Measurements from ENCODE around the gene MED12L.
"Not testable (repeated sequence)": the region's sequence is repeated elsewhere in the genome, so short reads cannot be mapped to it uniquely, and the experiment has no call there.

MED12L gene

DNA sequence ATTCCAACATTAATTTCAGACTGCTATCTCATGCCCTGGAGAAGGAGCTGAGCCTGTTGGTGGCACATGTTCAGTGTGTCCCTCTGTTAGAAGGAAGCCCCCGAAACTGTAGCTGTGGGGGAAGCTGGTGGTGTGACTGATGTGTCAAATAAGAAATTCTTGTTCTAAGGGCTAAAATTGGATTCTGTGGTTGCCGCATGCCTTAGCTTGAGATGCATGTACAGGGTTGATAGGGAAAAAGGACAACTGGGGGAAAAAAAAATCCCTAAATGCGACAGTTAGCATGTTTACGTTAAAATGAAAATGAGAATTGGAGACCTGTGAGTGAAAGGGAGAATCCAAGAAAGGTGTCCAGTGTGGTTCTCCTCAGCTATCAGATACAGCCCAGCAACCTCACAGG, 58.6 kb downstream of the MED12L start:
- no peak for DNase-seq

DNA sequence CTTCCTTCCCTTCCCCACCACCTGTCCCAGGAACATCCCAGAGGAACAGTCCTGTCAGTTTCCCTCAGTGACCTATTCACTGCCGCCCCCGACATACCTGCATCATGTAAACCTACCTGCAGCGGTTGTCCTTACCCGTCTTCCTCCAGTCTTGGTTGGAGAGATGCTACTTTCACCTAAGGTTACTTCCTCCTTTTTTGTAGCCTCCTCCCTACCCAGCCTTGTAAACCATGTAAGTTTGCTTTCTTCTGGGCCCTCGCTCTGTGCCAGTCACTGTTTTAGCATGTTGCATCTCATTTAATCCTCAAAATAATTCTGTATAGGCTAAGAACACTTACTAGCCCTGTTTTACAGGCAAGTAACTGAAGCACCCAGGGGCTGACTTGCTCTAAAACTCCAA, 59.3 kb downstream of the MED12L start:
- DNase-seq: no peak

DNA sequence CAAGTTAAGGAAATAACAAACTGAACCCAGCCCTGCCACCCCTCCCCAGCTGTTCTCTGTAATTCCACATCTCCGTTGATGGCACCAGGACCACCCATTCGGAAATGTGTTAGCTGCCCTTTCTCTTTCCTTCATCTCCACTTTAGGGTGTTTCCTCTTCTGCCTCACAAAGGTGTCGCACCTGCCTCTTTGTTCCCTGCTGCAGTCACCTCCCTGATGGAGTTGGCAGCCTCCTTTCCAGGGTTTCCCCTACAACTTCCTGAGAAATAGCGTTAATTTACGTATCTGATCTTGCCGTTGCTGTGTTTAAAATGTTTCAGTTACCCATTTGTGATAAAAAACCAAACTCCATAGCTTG, 60.2 kb downstream of the MED12L start:
- no peak for DNase-seq

DNA sequence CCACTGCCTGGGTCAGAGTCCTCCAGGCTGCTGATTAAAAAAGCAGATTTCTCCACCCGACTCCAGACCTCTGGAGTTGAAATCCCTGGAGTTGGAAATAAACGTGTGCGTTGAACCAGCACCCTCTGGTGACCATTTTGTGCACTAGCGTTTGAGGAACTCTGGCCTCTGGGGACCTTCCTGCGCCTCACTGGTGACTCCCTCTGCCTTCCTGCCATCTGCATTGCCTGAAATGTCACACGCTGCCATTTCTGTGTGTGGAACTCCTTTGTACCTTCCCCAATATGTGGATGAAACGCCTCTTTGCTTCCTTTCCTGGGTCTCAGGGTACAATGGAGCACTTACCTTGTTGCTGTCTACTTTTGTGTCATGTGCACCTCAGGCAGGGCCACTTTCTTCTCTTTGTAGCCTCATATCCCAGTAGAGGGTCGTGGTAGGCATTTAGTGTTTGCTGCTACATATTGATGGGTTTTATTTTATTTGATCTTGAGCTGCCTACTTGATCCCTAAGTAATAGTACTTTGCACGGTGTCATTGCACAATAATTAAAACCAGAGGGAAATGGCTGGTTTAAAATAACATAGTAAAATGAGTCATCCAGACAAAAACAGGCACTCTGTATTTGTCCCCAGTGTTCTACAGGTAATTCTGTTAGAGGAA, 60.7 kb downstream of the MED12L start:
- peak; percentile 53 for DNase-seq

DNA sequence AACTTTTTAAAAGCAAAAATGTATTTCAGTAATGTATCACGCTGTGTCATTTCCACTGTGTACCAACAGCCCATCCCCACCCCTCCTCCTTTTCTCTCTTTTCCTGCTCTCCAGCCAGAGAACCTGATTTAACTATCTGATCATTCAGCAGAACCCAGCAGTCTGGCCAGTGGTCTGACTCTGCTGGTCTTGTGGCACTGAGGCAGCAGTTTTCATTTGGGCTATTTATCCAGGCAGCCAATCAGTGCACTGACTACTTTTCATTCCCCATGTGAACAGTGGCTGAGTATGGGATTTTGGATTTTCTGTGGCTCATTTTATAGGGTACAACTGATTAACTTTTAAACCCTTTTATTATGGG, 61.2 kb downstream of the MED12L start:
- no peak for DNase-seq

DNA sequence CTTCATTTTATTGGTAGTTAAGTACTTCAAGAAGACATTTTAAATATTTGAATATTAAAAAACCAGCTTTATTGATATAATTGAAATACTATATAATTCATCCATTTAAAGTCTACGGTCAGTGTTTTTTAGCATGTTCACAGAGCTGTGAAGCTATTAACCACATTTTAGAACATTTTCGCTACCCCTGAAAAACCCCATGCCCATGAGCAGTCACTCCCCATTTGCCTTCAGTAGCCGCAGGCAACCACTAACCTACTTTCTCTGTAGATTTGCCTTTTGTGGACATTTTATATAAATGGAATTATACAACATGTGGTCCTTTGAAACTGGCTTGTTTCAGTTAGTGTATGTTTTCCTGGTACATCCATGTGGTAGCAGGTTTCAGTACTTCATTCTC, 61.8 kb downstream of the MED12L start:
- no peak for DNase-seq

DNA sequence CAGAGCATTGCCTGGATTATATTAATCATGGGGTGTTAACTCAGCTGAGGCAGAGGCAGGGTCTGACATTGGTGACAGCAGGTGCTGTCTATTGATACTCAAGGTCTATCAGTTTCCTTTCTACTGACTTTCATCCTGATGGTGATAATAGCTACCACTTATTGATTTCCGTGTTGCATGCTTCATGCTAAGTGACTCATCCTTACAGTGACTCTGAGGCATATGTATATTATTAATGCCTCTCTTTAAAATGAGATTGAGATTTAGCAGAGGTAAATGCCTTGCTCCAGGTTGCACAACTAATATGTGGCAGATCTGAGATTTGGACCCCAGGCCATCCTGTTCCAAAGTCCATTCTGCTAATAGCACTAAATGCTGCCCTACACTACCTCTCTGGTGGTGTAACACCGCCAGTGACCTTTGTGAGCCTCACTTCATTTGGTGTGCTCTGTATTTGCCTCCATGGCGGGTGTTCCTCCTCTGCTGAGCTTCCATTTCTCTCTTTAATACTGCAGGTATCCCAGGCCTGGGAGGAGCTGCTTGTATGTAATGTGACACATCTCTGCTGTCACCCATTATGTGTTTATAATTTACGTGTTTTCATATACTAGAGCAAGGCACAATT, 67.1 kb downstream of the MED12L start:
- DNase-seq: no peak

DNA sequence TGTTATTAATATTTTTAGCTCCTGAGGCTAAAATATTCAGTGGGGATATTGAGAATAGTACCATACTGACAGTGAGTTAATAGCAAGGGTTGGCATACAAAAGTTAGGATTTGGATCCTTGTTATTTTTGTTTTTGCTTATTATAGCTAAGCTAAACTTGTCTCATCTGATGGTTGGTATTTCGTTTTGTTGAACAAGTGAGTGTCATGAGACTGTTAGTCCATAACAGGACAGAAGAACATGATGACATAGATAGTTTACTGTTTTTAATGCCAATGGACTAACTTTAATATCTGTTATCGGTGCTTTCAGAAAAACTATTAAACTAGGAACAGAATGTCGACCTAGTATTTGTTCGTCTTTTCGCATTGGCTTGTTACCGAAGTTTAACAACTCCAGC, 69.1 kb downstream of the MED12L start:
- DNase-seq: no peak

DNA sequence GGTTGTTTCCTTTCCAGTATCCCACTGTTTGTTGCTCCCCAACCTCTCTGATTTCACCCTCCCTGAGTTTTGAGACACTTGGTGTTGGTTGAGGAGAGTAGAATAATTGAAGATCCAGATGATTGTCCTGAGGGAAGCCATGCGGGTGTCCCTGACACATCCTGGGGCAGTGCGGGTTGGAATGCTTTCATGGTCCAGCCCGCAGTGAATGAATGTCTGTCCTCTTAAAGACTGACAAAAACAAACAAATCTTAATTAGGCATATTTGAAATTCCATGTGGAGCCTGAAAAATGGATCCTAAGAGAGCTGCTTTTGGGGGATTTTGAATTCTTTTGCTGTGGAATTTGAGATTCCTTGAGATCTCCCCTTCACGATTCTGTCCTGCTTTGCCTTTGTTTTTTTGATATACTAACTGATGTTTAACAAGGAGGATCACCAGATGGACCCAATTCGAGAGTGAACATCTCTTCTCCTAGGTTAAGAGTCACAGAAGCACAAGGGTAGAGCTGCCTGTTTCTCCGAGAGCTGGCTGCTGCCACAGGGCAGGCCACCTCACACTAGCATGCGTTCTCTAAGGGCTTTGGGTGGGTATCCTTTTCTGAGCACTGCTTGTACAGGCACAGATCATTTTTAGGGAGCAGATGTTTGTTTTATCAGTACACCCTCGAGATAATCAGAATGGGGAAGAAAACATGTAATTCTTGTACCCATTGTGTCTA, 70.1 kb downstream of the MED12L start:
- DNase-seq: no peak

DNA sequence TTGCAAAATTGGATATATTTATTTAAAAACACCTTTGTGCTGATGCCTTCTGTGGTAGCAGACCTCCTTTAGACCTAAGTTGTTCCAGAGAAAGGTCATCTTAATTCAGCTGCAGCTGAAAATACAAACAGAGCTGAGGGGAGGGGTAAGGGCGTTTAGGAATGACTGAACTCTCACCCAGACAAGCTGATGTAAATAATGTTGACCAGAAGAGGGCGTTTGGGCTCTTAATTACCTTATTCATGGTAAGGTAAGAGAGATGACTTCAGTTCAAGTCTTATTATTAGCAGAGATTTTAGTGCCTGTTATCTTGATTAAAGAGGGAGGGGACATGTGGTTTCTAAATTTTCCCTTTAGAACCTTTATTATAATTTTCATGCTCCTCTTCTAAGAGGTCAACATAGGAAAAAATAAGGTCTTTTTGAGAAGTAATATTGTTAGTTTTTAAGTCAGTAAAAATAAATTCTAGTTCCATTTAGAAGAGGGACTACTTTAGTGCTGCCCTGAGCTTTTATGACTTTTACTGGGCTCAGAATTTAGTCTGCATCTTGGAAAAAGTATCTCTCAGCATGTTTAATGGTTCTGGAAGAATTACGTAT, 71.3 kb downstream of the MED12L start:
- peak; percentile 21 for DNase-seq

DNA sequence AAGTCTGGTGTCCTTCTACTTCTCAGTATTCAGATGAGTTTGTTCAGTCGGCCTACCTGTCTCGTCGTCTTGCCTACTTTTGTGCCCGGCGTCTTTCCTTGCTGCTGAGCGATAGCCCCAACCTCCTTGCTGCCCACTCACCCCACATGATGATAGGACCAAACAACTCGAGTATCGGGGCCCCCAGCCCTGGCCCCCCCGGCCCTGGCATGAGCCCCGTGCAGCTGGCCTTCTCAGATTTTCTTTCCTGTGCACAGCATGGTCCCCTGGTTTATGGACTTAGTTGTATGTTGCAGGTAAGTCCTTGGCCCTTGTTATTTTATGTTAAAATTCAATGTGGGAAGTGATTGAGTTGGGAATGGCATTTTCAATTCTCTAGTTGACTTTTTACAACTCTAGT, 74.3 kb downstream of the MED12L start:
- no peak for DNase-seq

DNA sequence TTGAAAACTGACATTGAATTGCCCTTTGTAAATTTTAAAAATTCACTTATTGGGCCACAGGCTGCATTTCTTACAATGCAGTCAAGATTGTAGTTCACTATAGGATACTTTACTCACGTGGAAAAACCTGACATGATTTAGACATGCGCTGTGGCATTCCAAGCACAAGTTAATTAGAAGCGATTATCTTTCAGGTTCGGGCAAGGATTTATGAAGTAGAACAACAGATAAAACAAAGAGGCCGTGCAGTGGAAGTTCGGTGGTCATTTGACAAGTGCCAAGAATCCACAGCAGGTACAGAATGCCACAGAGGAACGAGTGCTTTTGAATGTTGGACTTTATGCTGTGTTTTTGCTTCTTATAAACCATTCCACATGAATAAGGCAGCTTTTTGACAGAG, 79.8 kb downstream of the MED12L start:
- DNase-seq: no peak

DNA sequence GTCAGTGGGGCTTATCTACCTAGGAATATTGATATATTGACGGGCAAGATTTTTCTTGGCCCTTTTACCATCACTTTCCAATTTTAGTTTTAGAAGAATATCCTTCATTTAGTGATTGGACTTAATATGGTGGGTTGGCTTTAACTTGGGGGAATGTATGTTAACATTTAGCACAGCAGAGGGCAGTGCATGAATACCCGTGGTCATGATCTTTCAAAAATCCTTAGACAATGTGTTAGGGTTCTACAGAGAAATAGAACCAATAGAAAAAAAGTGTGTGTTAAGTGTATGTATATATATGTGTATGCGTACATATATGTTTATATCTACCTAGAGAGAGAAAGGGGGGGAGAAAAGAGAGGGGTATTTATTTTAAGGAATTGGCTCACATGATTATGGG, 80.7 kb downstream of the MED12L start:
- no peak for DNase-seq

DNA sequence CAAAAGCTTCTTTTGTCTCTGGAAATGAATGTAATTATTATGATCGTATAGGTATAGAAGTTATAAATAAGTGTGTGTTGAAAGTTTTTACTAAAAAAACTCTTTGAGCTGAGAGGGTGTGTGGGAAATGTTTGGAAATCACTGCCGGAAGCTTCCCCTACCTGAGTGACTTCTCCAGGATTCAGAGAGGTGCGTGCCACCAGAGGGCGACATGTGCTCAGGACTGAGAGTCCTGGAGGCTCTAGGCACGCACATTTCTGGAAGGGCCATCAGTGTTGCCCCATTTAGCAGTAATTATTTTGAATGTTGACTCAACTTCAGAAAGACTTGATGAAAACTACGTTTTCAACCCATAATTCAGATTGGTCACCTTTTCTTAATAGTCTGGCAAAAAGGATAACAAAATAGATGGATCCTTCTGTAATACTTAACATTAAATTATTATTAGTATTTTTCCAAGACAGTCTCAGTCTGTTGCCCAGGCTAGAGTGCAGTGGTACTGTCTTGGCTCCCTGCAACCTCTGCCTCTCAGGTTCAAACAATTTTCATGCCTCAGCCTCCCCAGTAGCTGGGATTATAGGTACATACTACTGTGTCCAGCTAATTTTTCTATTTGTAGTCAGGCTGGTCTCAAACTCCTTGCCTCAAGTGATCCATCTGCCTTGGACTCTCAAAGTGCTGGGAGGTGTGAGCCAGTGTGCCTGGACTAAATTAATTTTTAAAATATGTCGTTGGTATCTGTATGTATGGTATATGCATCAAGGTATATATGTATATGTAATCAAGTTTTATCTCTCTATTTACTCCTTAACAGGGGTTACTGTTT, 83.0 kb downstream of the MED12L start:
- DNase-seq: no peak

DNA sequence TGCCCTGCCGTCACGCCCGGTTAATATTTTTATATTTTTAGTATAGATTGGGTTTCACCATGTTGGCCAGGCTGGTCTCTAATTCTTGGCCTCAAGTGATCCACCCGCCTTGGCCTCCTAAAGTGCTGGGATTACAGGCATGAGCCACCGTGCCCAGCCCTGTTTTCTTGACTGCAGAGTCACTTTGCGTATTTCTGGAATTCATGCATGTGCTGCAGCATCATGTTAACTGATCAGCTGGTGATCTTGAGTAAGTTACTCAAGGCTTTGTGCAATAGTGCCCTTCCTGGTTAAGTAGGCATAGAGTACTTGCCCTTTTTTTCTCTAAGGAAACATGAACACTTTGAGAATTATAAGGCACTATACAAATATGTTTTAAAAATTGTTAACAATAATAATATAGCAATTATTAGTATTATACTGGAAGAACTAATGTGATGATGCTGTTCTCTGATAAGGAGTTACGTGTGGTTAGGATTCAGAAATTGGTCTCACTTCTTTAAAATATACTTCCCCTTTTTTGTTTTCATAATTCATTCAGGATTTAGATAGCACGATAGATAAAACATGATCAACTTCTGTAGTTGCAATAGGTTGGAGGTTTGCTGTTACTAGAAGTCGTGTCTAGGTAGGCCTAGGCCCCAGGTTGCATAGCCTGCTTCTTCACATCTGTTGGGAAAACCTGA, 83.9 kb downstream of the MED12L start:
- no peak for DNase-seq

DNA sequence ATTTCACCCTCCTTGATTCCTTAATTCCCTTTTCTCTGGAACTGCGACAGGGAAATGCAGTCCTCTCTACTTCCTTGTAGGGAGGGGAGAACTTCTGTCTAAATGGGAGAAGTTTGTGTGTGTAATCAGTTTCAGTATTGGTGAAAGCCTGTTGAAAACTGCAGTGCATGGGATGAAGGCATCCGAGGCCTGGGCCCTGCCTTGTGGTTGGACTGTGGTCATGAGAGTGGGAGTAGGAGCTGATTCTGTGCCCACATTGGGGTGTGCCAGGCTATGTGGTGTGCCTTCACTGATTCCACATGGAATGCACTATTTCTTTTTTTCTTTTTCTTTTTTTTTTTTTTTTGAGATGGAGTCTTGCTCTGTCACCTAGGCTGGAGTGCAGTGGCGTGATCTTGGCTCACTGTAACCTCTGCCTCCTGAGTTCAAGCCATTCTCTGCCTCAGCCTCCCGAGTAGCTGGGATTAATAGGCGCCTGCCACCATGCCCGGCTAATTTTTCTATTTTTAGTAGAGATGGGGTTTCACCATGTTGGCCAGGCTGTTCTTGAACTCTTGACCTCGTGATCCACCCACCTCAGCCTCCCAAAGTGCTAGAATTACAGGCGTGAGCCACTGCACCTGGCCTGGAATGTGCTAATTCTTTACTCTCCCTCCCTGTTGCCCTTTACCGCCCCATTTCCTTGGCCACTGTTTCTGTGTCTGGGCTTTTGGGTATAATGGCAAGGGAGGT, 84.7 kb downstream of the MED12L start:
- not testable (repeated sequence) for DNase-seq

DNA sequence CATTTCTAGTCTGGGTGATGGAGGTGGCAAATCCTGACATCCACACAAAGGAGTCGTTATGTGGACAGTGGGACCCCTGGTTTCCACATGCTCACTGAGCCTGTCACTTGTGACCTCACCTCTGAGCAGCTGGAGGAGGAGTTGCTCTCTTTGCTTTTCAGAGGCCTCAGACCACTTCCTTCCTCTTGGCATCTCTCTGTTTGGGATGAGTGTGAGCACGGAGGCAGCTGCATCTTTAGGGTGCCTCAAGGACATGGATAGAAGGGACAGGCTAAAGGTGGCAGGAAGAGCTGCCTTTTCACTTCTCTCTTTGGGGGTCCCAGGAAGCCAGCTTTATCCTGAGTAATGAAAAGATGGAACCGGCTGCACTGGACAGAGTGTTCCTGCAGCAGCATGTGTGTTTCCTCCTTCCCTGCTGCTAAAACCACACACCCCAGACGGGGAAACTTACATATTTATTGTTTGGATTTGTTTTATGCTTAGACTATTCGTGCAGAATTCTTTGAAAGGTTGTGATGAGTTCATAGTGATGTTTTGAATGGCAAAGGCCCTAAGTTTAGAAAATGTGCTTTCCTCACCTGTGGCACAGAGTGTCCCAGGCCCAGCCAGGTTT, 85.8 kb downstream of the MED12L start:
- no peak for DNase-seq

DNA sequence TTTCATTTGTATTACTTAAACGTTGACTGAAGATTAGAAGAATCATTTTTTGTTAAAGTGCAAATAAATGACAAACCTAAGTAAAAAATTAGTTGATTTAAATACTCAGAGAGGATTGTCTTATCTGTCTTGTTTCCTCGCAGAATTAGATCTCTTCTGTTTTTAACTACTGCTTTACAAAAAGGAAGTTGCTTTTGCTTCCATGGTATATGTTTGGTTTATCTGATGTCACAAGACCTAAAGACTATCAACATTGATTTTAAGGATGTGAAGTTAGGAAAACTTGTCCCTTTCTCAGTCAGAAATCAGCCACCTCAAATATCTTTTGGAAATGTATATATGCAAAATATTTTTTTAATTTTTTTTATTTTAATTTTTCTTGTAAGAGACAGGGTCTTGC, 88.9 kb downstream of the MED12L start:
- no peak for DNase-seq

DNA sequence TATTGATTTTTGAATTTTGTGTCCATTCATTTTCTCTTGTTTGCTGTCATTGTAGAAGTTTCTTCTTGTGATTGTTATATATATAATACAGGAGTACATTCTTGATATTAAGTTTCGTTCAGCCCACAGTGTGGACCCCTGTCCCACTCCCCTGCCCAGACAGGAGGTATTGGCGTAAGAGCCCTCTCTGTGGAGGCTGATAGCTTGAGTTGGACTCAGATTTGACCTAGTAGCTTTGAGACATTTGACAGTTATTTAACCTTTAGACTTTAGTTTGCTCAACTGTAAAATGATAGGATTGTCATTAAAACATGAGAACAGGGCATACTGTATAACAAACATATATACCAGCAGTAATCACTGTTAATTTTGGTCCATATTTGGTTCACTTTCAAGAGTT, 90.5 kb downstream of the MED12L start:
- no peak for DNase-seq

DNA sequence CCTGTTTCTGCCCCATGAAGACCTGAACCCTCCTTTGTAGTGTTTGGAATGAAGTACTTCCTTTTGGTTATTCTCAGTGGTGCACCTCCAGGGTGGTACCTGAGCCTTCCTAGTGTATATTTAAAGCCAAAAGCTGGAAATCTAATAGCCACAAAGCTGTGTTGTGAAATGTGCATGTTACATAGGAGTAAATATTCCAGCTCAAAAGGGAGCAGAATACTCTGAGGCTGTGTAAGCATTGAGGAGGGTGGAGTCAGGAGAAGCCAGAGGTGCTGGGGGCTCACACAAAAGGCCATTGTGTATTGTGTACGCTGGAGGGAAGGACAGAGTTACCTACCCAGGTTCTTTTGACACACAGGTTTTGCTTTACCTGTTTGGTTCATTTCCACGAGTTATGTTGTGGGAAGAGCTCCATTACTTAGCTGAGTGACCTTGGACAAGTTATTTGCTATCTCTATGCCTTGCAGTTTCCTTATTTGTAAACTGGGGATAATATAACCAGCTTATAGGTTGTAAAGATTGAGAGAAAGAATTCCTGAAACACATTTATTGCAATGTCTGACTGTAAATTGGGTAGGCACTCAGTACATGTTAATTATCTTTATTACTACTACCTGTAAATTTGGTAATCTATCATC, 92.9 kb downstream of the MED12L start:
- no peak for DNase-seq
